ENCODE results near the gene EIF4H.
A peak's percentile ranks its signal among the peaks of the same experiment; 100 is the strongest.
"Not testable (repeated sequence)": the region's sequence is repeated elsewhere in the genome, so short reads cannot be mapped to it uniquely, and the experiment has no call there.

Gene EIF4H

GRCh38 chr7:74222851-74223710 lies 48.9 kb downstream of the EIF4H start:
- intact Hi-C loops (cut with DNase I) = no loop called here

DNA sequence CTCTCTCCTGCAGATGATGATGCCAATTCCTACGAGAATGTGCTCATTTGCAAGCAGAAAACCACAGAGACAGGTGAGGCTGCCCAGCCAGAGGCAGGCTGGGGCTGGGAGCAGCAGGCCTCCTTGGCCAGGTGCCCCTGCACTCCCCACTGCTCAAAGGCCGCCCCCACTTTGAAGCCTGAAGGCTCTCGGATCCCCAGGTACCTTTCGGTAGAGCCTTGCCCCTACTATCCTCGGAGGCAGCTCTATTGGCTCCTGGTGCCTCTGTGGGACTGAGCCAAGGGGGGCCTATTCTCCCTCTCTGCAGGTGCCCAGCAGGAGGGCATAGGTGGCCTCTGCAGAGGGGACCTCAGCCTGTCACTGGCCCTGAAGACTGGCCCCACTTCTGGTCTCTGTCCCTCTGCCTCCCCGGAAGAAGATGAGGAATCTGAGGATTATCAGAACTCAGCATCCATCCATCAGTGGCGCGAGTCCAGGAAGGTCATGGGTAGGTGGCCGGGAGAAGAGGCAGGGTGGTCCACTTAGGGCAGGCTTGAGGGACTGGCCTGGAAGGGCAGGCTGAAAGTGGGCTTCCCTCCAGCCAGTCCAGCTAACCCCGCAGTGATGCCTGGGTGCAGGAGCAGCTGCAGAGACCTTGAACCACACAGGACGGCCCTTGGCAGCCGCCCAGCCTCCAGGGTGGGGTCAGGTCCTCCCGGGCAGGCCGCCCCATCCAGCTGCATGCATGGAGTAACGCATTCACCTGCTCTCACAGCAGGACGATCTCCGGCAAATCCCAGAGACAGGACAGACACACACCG lies 49.8 kb downstream of the EIF4H start:
- intact Hi-C loops (cut with DNase I) = no loop called here
- peak in 1 of 10 donors; percentile 61 for DNase-seq

More at GRCh38 chr7:74222851-74223710, 48.9 kb downstream of the EIF4H start:
- peak in 2 of 10 donors; percentile 57 to 59 for DNase-seq

GRCh38 chr7:74224511-74224832 lies 50.3 kb downstream of the EIF4H start:
- no peak for DNase-seq
- intact Hi-C loops (cut with DNase I) = no loop called here

DNA sequence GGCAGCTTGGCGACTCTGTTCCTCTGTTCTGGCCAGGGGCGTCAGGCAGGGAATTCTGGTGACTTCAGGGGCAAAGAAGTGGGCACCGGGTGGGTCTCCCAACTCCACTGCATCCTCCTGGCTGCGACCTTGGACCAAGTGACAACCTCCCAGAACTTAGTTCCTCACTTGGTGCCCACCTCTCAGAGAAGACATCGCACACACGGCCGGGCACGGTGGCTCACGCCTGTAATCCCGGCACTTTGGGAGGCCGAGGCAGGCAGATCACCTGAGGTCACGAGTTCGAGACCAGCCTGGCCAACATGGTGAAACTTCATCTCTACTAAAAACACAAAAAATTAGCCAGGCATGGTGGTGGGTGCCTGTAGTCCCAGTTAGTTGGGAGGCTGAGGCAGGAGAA lies 50.8 kb downstream of the EIF4H start:
- DNase-seq = peak in 1 of 10 donors; percentile 73
- intact Hi-C loops (cut with DNase I) = not testable (repeated sequence)

GRCh38 chr7:74225400-74225799 lies 51.2 kb downstream of the EIF4H start:
- intact Hi-C loops (cut with DNase I) = no loop called here
- DNase-seq = peak in 1 of 10 donors; percentile 43

DNA sequence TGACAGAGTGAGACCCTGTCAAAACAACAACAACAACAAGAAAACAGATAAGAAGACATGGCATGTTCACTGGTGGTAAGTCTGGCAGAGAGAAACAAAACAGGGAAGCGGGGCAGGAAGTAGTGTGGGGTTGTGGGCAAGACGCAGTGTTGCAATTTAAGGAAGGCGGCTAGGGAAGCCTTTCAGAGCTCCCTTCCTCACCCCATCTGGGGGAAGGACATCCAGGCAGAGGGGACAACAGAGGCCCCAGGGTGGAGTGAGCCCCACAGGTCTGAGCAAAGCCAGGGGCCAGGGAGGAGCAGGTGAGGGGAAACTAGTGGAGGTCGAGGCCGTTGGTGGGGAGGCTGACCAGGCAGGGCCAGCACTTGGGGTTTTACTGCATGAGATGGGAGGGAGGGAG lies 52.5 kb downstream of the EIF4H start:
- intact Hi-C loops (cut with DNase I) = no loop called here
- peak in 1 of 10 donors; percentile 82 for DNase-seq

GRCh38 chr7:74228951-74229900 lies 55.1 kb downstream of the EIF4H start:
- intact Hi-C loops (cut with DNase I) = no loop called here
- DNase-seq = peak in 1 of 10 donors; percentile 66

DNA sequence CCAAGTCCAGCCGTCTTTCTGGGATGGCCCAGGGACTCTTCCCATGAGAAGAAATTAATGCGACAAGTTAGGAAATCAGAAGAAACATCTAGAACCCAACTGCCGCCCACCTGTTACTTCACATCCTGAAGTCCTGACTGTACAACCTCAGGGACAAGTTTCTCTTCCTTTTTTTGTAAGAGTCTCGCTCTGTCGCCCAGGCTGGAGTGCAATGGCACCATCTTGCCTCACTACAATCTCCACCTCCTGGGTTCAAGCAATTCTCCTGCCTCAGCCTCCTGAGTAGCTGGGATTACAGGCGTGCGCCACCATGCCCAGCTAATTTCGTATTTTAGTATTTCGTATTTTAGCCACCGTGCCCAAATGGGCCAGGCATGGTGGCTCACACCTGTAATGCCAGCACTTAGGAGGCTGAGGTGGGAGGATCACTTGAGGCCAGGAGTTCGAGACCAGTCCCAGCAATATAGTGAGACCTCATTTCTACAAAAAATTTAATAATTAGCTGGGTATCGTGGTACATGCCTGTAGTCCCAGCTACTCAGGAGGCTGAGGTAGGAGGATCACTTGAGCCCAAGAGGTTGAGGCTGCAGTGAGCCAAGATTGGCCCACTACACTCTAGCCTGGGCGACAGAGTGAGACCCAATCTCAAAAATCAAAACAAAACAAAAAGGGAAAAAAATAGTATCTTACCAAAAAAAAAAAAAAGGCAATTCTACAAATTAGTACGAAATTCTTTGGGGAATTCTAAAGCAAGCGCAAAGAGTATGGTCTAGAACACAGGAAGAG lies 56.5 kb downstream of the EIF4H start:
- intact Hi-C loops (cut with DNase I) = no loop called here
- no peak for DNase-seq

DNA sequence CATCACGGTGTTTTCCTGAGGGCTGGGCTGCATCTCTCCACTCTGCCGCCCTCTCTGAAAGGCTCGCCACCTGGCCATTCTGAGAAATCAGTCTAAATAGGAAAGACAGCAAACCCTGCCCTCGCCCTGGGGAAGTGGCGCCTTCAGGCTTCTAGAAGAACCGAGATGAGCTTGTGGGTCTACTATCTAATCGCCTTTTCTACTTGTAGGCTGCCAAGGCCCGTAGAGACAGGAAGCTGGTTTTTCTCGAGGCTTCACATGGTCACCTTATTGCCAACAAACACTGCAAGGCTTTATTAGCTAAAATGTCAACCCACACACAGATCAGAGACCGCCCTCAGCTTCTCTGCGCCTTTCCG lies 57.1 kb downstream of the EIF4H start:
- intact Hi-C loops (cut with DNase I) = no loop called here
- DNase-seq = peak in 1 of 10 donors; percentile 69

DNA sequence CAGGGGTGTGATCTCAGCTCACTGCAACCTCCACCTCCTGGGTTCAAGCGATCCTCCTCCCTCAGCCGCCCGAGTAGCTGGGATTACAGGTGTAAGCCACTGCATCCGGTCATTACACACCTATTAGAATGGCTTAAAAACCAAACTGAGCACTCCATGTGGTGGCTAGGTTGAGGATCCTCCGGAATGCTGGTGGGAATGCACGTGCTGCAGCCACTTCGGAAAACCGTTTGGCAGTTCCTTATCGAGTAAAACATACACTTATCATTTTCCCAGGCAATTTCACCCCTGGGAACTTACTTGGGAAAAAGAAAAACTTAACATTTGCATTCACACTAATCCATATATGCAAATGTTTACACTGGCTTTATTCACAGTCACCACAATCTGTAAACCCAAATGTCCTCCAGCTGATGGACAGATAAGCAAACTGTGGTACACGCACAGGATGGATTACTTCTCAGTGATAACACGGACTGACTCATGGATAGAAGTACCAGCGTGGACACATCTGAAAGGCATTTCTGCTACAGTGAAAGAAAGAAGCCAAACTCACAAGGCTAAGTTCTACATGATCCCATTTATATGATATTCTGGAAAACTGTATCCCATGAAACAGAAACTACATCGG lies 59.6 kb downstream of the EIF4H start:
- DNase-seq = no peak
- intact Hi-C loops (cut with DNase I) = no loop called here

DNA sequence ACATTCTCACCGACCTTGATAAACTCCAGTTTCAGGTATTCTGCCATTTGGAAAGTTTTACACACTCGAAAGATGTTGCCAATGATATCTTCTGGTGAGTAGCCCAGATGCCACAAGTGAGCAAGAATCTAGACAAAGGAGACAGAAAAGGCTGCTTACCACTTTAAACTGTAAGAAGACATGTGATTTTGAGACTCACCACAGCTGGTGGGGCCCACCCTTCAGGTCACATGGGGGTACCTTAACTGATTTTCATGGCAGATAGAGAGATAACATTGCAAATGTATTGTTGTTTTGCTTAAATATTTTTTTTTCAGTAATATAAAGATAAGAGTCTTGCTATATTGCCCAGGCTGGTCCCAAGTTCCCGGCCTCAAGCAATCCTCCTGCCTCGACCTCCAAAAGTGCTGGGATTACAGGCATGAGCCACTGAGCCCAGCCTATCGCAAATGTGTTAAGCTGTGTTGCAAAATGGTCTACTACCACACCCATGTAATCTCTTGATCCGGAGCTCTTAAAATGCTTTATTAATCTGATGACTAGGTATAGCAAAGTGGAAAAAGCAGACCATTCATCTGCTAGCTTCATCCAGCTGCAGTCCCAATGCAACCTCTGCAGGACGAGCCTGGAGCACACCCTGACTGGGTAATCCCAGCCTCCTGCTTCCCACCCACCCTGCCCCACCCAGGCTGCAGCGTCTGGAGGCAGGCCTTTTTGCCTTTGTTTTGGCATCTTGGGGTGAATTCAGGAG lies 61.5 kb downstream of the EIF4H start:
- intact Hi-C loops (cut with DNase I) = no loop called here
- DNase-seq = no peak

- no peak for DNase-seq
- intact Hi-C loops (cut with DNase I) = no loop called here
Observed at GRCh38 chr7:74236284-74236683, 62.1 kb downstream of the EIF4H start.

DNA sequence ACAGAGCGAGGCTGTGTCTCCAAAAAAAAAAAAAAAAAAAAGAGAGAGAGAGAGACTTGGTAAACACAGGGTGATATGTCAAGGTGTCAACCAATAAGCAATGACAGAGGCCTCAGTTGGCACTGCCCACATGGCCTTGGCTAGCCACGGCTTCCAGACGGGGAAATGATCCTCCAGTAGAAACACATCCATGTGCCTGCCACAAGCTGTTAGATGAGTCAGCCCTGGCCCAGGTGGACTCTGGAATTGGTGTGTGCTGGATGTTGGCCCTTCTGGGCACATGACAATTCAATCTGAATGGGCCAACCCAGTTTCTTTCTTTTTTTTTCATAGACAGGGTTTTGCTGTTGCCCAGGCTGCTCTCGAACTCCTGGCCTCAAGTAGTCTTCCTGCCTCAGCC lies 66.3 kb downstream of the EIF4H start:
- no peak for DNase-seq
- intact Hi-C loops (cut with DNase I) = no loop called here

DNA sequence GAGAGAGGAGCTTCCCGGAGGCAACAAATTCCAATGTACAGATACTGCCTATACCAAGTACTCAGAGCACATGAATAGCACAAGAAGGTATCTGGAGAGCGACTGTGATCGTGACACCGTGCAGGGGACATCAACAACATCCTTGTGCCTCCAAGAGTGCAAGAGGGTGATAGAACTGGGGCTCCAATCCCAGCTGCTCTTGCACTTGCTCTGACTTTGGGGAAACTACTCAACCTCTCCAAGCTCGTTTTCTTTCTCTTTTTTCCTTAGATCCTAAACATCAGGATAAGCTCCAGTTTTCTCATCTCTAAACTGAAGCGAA lies 67.9 kb downstream of the EIF4H start:
- no peak for DNase-seq
- intact Hi-C loops (cut with DNase I) = no loop called here

DNA sequence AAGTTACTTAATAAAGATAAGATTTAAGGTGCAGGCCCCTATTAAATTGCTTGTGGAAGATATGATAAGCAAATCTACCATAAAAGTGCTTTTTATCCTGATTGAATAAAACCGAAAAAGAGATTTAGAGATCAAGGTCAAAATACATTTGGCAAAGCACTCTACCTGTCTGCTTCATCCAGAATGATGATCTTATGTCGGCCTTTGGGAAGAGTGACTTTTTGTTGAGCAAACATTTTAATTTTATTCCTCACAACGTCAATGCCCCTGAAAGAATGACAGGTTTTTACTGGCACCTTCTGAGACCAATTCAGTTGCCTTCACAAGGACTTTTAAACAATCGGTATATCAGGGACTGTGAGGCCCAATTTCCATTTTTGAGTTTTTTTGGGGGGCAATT lies 72.3 kb downstream of the EIF4H start:
- intact Hi-C loops (cut with DNase I) = no loop called here
- DNase-seq = no peak
